ENCODE measurements around the gene MARF1. TPM values are rescaled to one million over a fixed set of nuclear protein-coding genes. Genes with fewer than 3 reads are reported as not detected.

The MARF1 gene
- total RNA-seq, 4 donors from 2014 or later, result 31.2 to 43.2 (median 35.7) TPM

GRCh38 chr16:15597135-15597534 lies 45.8 kb downstream of the MARF1 start:
- no peak overlapping the region for H3K4me3 ChIP-seq (ENCODE audit: low read depth, poor library complexity, severe bottlenecking)
- WGBS, 2 donors, result 67 to 72% methylated on average over 6 of the region's 6 CpGs
- TF ChIP-seq CTCF (IDR thresholded peaks at IDR 0.05) (no peak), POLR2A (IDR thresholded peaks at IDR 0.05) (no peak)

GRCh38 chr16:15594711-15595320 lies 48.1 kb downstream of the MARF1 start:
- no peak for TF ChIP-seq POLR2A (IDR thresholded peaks at IDR 0.05)
- no peak for TF ChIP-seq CTCF (IDR thresholded peaks at IDR 0.05)
- DNase-seq (ENCODE audit: low spot score in 2 of 2), result no peak
- 71 to 74% methylated on average over 6 of the region's 6 CpGs for WGBS, 2 donors
- H3K4me3 ChIP-seq (ENCODE audit: low read depth, poor library complexity, severe bottlenecking), result no peak overlapping the region
- intact Hi-C loops (cut with DNase I; ENCODE audit: low total_unique reads), result no loop called here

More at GRCh38 chr16:15597135-15597534, 45.8 kb downstream of the MARF1 start:
- intact Hi-C loops (cut with DNase I; ENCODE audit: low total_unique reads), result no loop called here
- DNase-seq (ENCODE audit: low spot score in 2 of 2), result no peak

GRCh38 chr16:15593235-15593634 lies 49.7 kb downstream of the MARF1 start:
- no peak for DNase-seq (ENCODE audit: low spot score in 2 of 2)
- no peak overlapping the region for H3K4me3 ChIP-seq (ENCODE audit: low read depth, poor library complexity, severe bottlenecking)
- intact Hi-C loops (cut with DNase I; ENCODE audit: low total_unique reads), result no loop called here
- no peak for TF ChIP-seq POLR2A (IDR thresholded peaks at IDR 0.05)
- TF ChIP-seq CTCF (IDR thresholded peaks at IDR 0.05), result no peak
- WGBS, 2 donors, result 85 to 97% methylated on average over 9 of the region's 9 CpGs

- no peak for TF ChIP-seq CTCF (IDR thresholded peaks at IDR 0.05)
- TF ChIP-seq POLR2A (IDR thresholded peaks at IDR 0.05), result no peak
- no peak overlapping the region for H3K4me3 ChIP-seq (ENCODE audit: low read depth, poor library complexity, severe bottlenecking)
- intact Hi-C loops (cut with DNase I; ENCODE audit: low total_unique reads), result no loop called here
- 44 to 69% methylated on average over 9 of the region's 9 CpGs for WGBS, 2 donors
- peak in 1 of 2 donors; percentile 42 for DNase-seq (ENCODE audit: low spot score in 2 of 2)
Observed at GRCh38 chr16:15592324-15592723, 50.6 kb downstream of the MARF1 start.

- no peak for DNase-seq (ENCODE audit: low spot score in 2 of 2)
- TF ChIP-seq POLR2A (IDR thresholded peaks at IDR 0.05), result no peak
- TF ChIP-seq CTCF (IDR thresholded peaks at IDR 0.05), result no peak
- WGBS, 2 donors, result 91 to 97% methylated on average over 9 to 17 of the region's 17 CpGs
- intact Hi-C loops (cut with DNase I; ENCODE audit: low total_unique reads), result no loop called here
- H3K4me3 ChIP-seq (ENCODE audit: low read depth, poor library complexity, severe bottlenecking), result no peak overlapping the region
Observed at GRCh38 chr16:15587152-15587825, 55.7 kb downstream of the MARF1 start.

Measured in lower leg skin (tissue), 4 donors.